Smooth muscle cell (in vitro differentiated cells): Measurements from ENCODE around the gene PRELID1. TPM values are rescaled to one million over a fixed set of nuclear protein-coding genes. Genes with fewer than 3 reads are reported as not detected.

Source experiments
- DNase-seq: peaks from one replicate; lab custom pipeline; 2025; ENCODE audit not compliant: unreplicated experiment; lab: John Stamatoyannopoulos, UW
- H2AFZ ChIP-seq: fragments of 200-600 bp; sonication (generic); 2 replicates; pipeline ENCODE4 v1.6.0; 2016; ENCODE audit warnings: antibody characterized with exemption, low read depth, mild to moderate bottlenecking
- H3F3A ChIP-seq: fragments of 200-600 bp; sonication (generic); 2 replicates; pipeline ENCODE4 v1.6.0; 2017; ENCODE audit warnings: antibody characterized with exemption, low read depth
- H3K27ac ChIP-seq: fragments of 200-600 bp; sonication (generic); 2 replicates; pipeline ENCODE4 v1.5.1; 2016; ENCODE audit warnings: low read depth, mild to moderate bottlenecking
- H3K27me3 ChIP-seq: fragments of 200-600 bp; sonication (generic); 2 replicates; pipeline ENCODE4 v1.6.1; 2016; ENCODE audit warnings: low read depth, mild to moderate bottlenecking
- H3K36me3 ChIP-seq: fragments of 200-600 bp; sonication (generic); 2 replicates; pipeline ENCODE4 v1.5.1; 2016; ENCODE audit warnings: low read depth
- H3K4me1 ChIP-seq: fragments of 200-600 bp; sonication (generic); 2 replicates; pipeline ENCODE4 v1.5.1; 2016; ENCODE audit warnings: low read depth
- H3K4me2 ChIP-seq: fragments of 200-600 bp; sonication (generic); 2 replicates; pipeline ENCODE4 v1.6.0; 2016; ENCODE audit warnings: mild to moderate bottlenecking
- H3K4me3 ChIP-seq: fragments of 200-600 bp; sonication (generic); 2 replicates; pipeline ENCODE4 v1.5.1; 2016; ENCODE audit warnings: mild to moderate bottlenecking
- H3K79me2 ChIP-seq: fragments of 200-600 bp; sonication (generic); 2 replicates; pipeline ENCODE4 v1.6.0; 2016; ENCODE audit warnings: low read depth, mild to moderate bottlenecking
- H3K9ac ChIP-seq: fragments of 200-600 bp; sonication (generic); 2 replicates; pipeline ENCODE4 v1.6.0; 2016; ENCODE audit warnings: low read depth
- H3K9me3 ChIP-seq: fragments of 200-600 bp; sonication (generic); replicated peaks from 2 replicates; pipeline ENCODE4 v1.5.1; 2016; ENCODE audit warnings: low read depth
- H4K20me1 ChIP-seq: fragments of 200-600 bp; sonication (generic); 2 replicates; pipeline ENCODE4 v1.6.0; 2016; ENCODE audit warnings: low read depth
- CTCF ChIP-seq: fragments of 200-600 bp; sonication (generic); IDR thresholded peaks from 2 replicates; pipeline ENCODE4 v1.5.1; 2017; ENCODE audit warnings: borderline replicate concordance, mild to moderate bottlenecking, antibody characterized with exemption; ENCODE audit not compliant: insufficient read depth, poor library complexity, severe bottlenecking
- WGBS: methylation state at CpG from one replicate; pipeline ENCODE4 v1.1.7; 2016; ENCODE audit warnings: low lambda C conversion rate; 5-methylcytosine and 5-hydroxymethylcytosine counted together
- polyA plus RNA-seq: library from polyadenylated mRNA; unstranded; fragments of >200 nt; fragmentation: Nextera tagmentation; extraction: Ambion mirVana; gene quantifications from 2 replicates; pipeline ENCODE4 v1.2.1, GENCODE V29; 2016
- total RNA-seq: library from RNA; depleted of rRNA; stranded (reverse); fragments of >200 nt; gene quantifications from 2 replicates; pipeline ENCODE4 v1.2.3, GENCODE V29; 2014

The PRELID1 gene
- total and polyA plus RNA-seq, 2 experiments from 2014 or later = 197 to 268 TPM

GRCh38 chr5:177276886-177277285 is 26.7 kb upstream of the PRELID1 start:
- no peaks in the 10 kb centered on the region for H3F3A ChIP-seq
- no peak for DNase-seq
- H3K9me3 ChIP-seq = no peaks in the 10 kb centered on the region
- H2AFZ ChIP-seq = no peak overlapping the region
- H3K4me1 ChIP-seq = no peaks in the 10 kb centered on the region
- no peak overlapping the region for H3K9ac ChIP-seq
- H3K36me3 ChIP-seq = peaks cover 10% of the 10 kb centered on the region
- H3K27ac ChIP-seq = no peak overlapping the region
- H3K4me3 ChIP-seq = no peak overlapping the region
- no peak for TF ChIP-seq CTCF
- peaks cover 8% of the 10 kb centered on the region for H4K20me1 ChIP-seq
- H3K79me2 ChIP-seq = no peaks in the 10 kb centered on the region
- no peak overlapping the region for H3K4me2 ChIP-seq
- 100% methylated on average over 1 of the region's 1 CpG for WGBS
- no peaks in the 10 kb centered on the region for H3K27me3 ChIP-seq

GRCh38 chr5:177288191-177288590 is 15.4 kb upstream of the PRELID1 start:
- Histone ChIP-seq H3K9me3 (no peaks in the 10 kb centered on the region), H3K27me3 (no peaks in the 10 kb centered on the region), H3F3A (no peaks in the 10 kb centered on the region), H3K79me2 (no peaks in the 10 kb centered on the region), H3K4me3 (no peak overlapping the region), H3K4me2 (no peak overlapping the region), H3K9ac (no peak overlapping the region), H2AFZ (no peak overlapping the region), H3K4me1 (no peaks in the 10 kb centered on the region), H3K27ac (no peak overlapping the region), H3K36me3 (peaks cover 17% of the 10 kb centered on the region), H4K20me1 (peaks cover 12% of the 10 kb centered on the region)
- no peak for TF ChIP-seq CTCF
- no peak for DNase-seq
- 93% methylated on average over 2 of the region's 2 CpGs for WGBS

GRCh38 chr5:177290816-177291596 is 12.6 kb upstream of the PRELID1 start:
- H3K36me3 ChIP-seq = peaks cover 22% of the 10 kb centered on the region
- no peak for TF ChIP-seq CTCF
- H4K20me1 ChIP-seq = peaks cover 12% of the 10 kb centered on the region
- no peaks in the 10 kb centered on the region for H3K4me1 ChIP-seq
- H3K27me3 ChIP-seq = no peaks in the 10 kb centered on the region
- no peaks in the 10 kb centered on the region for H3F3A ChIP-seq
- no peak for DNase-seq
- no peak overlapping the region for H3K9ac ChIP-seq
- H3K4me2 ChIP-seq = no peak overlapping the region
- no peaks in the 10 kb centered on the region for H3K9me3 ChIP-seq
- no peak overlapping the region for H3K27ac ChIP-seq
- WGBS = 98% methylated on average over 12 of the region's 12 CpGs
- H3K79me2 ChIP-seq = no peaks in the 10 kb centered on the region
- no peak overlapping the region for H2AFZ ChIP-seq
- H3K4me3 ChIP-seq = no peak overlapping the region

- peaks cover 12% of the 10 kb centered on the region for H4K20me1 ChIP-seq
- no peaks in the 10 kb centered on the region for H3K27me3 ChIP-seq
- H3K9me3 ChIP-seq = no peaks in the 10 kb centered on the region
- H3K4me3 ChIP-seq = no peak overlapping the region
- no peak overlapping the region for H3K27ac ChIP-seq
- no peak for DNase-seq
- H3F3A ChIP-seq = no peaks in the 10 kb centered on the region
- H3K79me2 ChIP-seq = no peaks in the 10 kb centered on the region
- no peak overlapping the region for H2AFZ ChIP-seq
- H3K4me1 ChIP-seq = no peaks in the 10 kb centered on the region
- no peak overlapping the region for H3K4me2 ChIP-seq
- WGBS = 97% methylated on average over 7 of the region's 7 CpGs
- peaks cover 22% of the 10 kb centered on the region for H3K36me3 ChIP-seq
- no peak for TF ChIP-seq CTCF
- no peak overlapping the region for H3K9ac ChIP-seq
These were observed 11.9 kb upstream of the PRELID1 start for GRCh38 chr5:177291735-177292134.
